Measurements from ENCODE around the gene MAML1. TPM values are rescaled to one million over a fixed set of nuclear protein-coding genes. Genes with fewer than 3 reads are reported as not detected.
A peak's percentile ranks its signal among the peaks of the same experiment; 100 is the strongest.

The MAML1 gene
- total RNA-seq, 6 experiments from 2014 or later, result 6.2 to 8.8 (median 8.0) TPM

- H3K27ac ChIP-seq, result peak within 1 kb of the TSS; percentile 100
- H3K4me3 ChIP-seq, result peak within 1 kb of the TSS; percentile 97 to 100 (median 100)
- no peaks in the 10 kb centered on the region for H3K9me3 ChIP-seq
- peaks cover 0 to 71% (median 25%) of the 10 kb centered on the region in 4 donors for H3K4me1 ChIP-seq
- peaks cover 0 to 36% (median 19%) of the 10 kb centered on the region in 4 donors for H3K36me3 ChIP-seq
- DNase-seq (peak; percentile 91), ATAC-seq (peak; percentile 55 to 69 (median 62))
- 0% methylated on average over 7 of the region's 81 CpGs for WGBS (ENCODE audit: insufficient coverage, low coverage, low lambda C conversion rate, missing lambda C conversion rate)
- intact Hi-C loops (cut with DNase I), result no loop called here
- no peaks in the 10 kb centered on the region for H3K27me3 ChIP-seq
- TF ChIP-seq POLR2A (IDR thresholded peaks at IDR 0.05) (peak; percentile 99), CTCF (IDR thresholded peaks at IDR 0.05) (no peak)
Measured at GRCh38 chr5:179820483-179821297, 88.1 kb downstream of the MAML1 start, which contains the start of gene SQSTM1. SQSTM1 (plus strand) TSS chr5:179820905; CDS start chr5:179820937, 32 bp downstream.

GRCh38 chr5:179821298-179822058, 88.9 kb downstream of the MAML1 start:
- TF ChIP-seq POLR2A (IDR thresholded peaks at IDR 0.05) (peak; percentile 81), CTCF (IDR thresholded peaks at IDR 0.05) (peak in 1 of 4 donors; percentile 7)
- DNase-seq (peak; percentile 97 to 99 (median 98)), ATAC-seq (peak; percentile 46 to 77 (median 63))
- H3K9me3 ChIP-seq, result no peaks in the 10 kb centered on the region
- intact Hi-C loops (cut with DNase I), result no loop called here
- H3K36me3 ChIP-seq, result peaks cover 0 to 44% (median 23%) of the 10 kb centered on the region in 4 donors
- H3K27ac ChIP-seq, result peak overlapping the region; percentile 100
- H3K4me3 ChIP-seq, result peak overlapping the region; percentile 97 to 100 (median 100)
- WGBS (ENCODE audit: insufficient coverage, low coverage, low lambda C conversion rate, missing lambda C conversion rate), result 1% methylated on average over 19 of the region's 54 CpGs
- H3K27me3 ChIP-seq, result no peaks in the 10 kb centered on the region
- peaks cover 0 to 75% (median 29%) of the 10 kb centered on the region in 4 donors for H3K4me1 ChIP-seq

GRCh38 chr5:179822059-179822432, 89.4 kb downstream of the MAML1 start:
- Histone ChIP-seq H3K27ac (peak overlapping the region in 2 of 3 donors; percentile 100), H3K4me1 (peaks cover 0 to 76% (median 32%) of the 10 kb centered on the region in 4 donors), H3K27me3 (no peaks in the 10 kb centered on the region), H3K9me3 (no peaks in the 10 kb centered on the region), H3K36me3 (peaks cover 0 to 50% (median 28%) of the 10 kb centered on the region in 4 donors), H3K4me3 (peak overlapping the region; percentile 97 to 100 (median 100))
- no peak for ATAC-seq
- 17% methylated on average over 3 of the region's 3 CpGs for WGBS (ENCODE audit: insufficient coverage, low coverage, low lambda C conversion rate, missing lambda C conversion rate)
- TF ChIP-seq CTCF (IDR thresholded peaks at IDR 0.05), result no peak
- no peak for TF ChIP-seq POLR2A (IDR thresholded peaks at IDR 0.05)
- DNase-seq, result no peak
- intact Hi-C loops (cut with DNase I), result no loop called here

GRCh38 chr5:179822444-179822990, 89.9 kb downstream of the MAML1 start:
- H3K9me3 ChIP-seq, result no peaks in the 10 kb centered on the region
- TF ChIP-seq CTCF (IDR thresholded peaks at IDR 0.05), result no peak
- no peak for TF ChIP-seq POLR2A (IDR thresholded peaks at IDR 0.05)
- H3K27ac ChIP-seq, result peak overlapping the region; percentile 14 to 100 (median 27)
- ATAC-seq (no peak), DNase-seq (peak in 1 of 3 donors; percentile 55)
- peak overlapping the region; percentile 97 to 100 (median 100) for H3K4me3 ChIP-seq
- no peaks in the 10 kb centered on the region for H3K27me3 ChIP-seq
- intact Hi-C loops (cut with DNase I), result no loop called here
- peaks cover 0 to 55% (median 32%) of the 10 kb centered on the region in 4 donors for H3K36me3 ChIP-seq
- 18% methylated on average over 6 of the region's 8 CpGs for WGBS (ENCODE audit: insufficient coverage, low coverage, low lambda C conversion rate, missing lambda C conversion rate)
- H3K4me1 ChIP-seq, result peaks cover 0 to 75% (median 32%) of the 10 kb centered on the region in 4 donors

Data from right lobe of liver (tissue), 6 donors.